ENCODE results near the gene MAP4K3.

DNA sequence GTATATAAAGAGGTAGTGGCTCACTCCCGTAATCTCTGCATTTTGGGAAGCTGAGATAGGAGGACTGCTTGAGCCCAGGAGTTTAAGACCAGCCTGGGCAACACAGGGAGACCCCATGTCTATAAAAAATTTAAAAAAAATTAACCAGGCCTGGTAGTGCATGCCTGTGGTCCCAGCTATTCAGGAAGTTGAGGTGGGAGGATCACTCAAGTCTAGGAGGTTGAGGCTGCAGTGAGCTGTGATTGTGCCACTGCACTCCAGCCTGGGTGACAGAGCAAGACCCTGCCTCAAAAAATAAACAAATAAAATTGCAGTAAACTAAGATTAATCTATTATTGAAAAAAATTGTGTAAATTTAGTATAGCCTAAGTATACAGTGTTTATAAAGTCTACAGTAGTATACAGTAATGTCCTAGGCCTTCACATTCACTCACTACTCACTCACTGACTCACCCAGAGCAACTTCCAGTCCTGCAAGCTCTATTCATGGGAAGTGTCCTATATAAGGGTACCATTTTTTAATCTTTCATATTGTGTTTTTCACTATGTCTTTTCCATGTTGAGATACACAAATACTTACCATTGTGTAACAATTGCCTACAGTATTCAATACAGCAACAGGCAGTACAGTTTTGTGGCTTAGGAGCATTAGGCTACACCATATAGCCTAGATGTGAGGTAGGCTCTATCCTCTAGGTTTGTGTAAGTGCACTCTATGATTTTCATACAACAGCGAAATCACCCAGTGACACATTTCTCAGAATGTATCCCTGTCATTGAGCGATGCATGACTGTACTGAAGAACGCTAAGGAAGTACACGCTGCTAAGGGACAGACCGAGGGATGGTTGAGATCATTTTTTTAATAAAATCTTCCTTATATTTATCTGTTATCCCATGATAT, 10.4 kb upstream of the MAP4K3 start:
- TF ChIP-seq, protein P1, sequence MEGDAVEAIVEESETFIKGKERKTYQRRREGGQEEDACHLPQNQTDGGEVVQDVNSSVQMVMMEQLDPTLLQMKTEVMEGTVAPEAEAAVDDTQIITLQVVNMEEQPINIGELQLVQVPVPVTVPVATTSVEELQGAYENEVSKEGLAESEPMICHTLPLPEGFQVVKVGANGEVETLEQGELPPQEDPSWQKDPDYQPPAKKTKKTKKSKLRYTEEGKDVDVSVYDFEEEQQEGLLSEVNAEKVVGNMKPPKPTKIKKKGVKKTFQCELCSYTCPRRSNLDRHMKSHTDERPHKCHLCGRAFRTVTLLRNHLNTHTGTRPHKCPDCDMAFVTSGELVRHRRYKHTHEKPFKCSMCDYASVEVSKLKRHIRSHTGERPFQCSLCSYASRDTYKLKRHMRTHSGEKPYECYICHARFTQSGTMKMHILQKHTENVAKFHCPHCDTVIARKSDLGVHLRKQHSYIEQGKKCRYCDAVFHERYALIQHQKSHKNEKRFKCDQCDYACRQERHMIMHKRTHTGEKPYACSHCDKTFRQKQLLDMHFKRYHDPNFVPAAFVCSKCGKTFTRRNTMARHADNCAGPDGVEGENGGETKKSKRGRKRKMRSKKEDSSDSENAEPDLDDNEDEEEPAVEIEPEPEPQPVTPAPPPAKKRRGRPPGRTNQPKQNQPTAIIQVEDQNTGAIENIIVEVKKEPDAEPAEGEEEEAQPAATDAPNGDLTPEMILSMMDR (IDR thresholded peaks at IDR 0.05): no peak
- no peak for TF ChIP-seq POLR2AphosphoS5 (IDR thresholded peaks at IDR 0.05)
